HG02759 (cell line): ENCODE results near the gene GPC1.

ENCODE experiments used
- ATAC-seq: cut with Tn5 transposase; IDR thresholded peaks from one replicate; pipeline ENCODE4 v1.9.1; 2021; ENCODE audit warnings: mild to moderate bottlenecking, moderate library complexity; ENCODE audit not compliant: unreplicated experiment

Gene GPC1

GRCh38 chr2:240440251-240440650 lies 4.8 kb downstream of the GPC1 start:
- ATAC-seq, result no peak

DNA sequence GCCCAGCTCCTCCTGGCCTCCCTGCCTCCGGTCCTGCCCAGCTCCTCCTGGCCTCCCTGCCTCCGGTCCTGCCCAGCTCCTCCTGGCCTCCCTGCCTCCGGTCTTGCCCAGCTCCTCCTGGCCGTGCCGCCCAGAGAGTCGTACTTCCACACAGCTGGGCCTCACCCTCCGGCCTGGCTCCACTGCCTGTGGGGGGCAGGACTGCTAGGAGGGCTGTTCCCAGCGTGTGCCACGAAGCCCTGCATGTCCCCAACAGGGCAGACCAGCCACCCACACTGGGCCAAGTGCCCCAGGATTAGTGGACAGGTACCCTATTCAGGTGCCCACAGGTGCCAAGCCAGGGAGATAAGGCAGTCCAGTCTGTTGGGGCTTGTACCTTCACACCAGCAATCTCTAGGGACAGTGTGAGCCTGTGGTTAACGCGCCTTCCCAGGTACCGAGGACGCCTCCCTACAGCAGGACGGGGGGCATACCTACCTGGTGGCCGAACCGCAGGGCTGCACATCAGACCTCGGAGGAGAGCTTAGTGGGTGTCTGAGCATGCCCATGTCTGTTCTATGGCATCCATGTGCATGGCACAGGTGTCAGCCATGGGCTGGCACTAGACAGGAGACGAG lies 5.3 kb downstream of the GPC1 start:
- no peak for ATAC-seq

- ATAC-seq, result no peak
These were observed 6.0 kb downstream of the GPC1 start for GRCh38 chr2:240441326-240441992.

DNA sequence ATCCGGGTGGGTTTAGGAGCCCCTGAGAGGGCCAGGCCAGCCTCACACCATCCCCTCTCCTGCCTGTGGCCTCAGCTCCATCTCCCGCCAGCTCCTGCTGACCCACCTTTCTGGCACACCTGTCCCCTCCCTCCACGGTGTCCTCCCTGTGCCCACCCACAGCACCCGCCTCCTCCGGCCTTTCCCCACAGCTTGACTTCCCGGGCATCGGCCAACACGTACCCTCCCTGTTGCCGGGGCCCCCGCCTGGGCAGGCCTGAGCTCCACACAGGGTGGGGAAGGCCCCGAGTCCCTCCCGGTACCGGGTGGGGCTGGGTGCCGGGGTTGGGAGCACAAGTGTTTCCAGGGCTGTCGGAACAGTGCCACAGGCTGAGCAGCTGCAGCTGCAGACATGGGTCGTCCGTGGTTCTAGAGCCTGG lies 6.5 kb downstream of the GPC1 start:
- ATAC-seq, result no peak

DNA sequence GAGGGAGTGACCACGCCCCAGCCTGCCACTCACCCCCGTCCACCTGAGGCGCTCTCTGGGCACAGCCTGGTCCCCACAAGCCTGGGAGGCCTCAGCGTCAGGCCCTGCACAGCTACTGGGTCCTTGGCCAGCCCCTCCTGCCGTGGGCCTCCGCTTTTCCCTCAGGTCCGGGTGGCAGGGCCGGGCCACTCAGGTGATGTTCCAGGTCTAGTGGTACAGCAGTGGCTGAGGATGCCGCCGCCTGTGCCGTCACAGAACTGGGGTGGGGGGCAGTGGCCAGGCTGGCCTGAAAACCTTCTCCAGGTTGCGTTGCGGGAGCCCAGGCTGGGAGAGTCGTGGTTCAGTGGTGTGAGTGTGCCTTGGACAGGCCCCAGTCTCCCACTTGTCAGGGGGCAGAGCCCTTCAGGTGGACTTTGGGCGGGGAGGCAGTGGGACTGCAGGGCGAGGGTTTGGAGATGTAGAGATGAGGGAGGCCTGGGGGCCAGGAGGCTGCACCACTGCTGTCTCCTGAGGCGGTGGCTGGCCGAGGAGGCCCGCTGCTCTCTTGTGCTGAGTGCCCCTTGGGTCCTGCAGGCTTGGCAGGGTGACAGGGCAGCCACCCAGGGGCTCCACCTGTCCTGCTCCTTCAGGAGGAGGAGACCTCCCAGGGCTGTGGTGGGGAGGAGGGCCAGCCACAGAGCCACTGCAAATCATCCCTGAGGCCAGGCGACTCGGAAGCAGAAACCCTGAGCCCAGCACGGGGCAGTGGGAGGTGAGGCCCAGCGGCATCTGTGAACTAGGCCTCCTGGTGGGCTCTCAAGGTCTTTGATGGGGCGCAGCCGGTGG lies 7.6 kb downstream of the GPC1 start:
- no peak for ATAC-seq

- ATAC-seq, result no peak
These were observed 8.4 kb downstream of the GPC1 start for GRCh38 chr2:240443891-240444301.

DNA sequence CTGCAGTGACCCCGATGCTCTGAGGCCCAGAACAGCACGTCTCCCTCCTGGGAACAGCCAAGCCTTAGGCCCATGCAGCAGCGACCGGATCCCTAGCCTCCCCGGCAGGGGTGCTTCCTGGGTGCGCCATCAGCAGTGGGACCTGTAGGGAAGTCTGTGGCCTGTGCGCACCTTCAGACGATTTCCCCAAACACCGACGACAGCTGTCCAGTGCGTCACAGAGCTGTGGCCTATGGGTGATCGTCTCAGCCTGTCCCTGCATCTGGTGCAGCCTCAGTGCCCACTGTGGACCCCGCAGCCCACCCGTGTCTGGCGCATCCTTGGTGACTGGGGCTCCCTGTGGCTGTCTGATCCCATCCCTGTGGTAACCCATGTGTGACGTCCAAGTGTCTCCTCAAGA lies 9.0 kb downstream of the GPC1 start:
- no peak for ATAC-seq

GRCh38 chr2:240445961-240446663 lies 10.6 kb downstream of the GPC1 start:
- ATAC-seq, result no peak

DNA sequence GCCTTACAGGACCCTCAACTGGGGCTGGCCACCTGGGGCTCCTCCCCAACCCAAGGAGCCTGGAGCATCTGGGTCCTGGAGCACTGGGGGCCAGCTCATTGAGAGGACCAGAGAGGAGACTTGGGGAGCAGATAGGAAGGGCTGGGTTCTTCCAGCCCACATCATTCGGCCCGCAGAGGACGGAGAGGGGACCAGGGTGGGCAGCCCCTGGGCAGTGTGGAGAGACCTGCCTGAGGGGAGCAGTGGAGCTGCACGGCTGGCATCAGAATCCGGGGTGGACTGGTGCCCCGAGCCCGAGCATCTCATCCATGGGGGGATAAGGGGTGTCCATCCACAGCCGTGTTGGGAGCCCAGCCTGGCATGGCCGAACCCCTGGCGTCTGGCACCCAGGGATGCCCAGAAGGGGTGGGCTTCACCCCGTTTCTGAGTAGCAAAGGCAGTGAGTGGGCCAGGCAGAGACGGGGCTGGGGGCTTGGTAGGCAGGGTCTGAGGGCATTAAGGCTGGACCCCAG lies 11.3 kb downstream of the GPC1 start:
- no peak for ATAC-seq

DNA sequence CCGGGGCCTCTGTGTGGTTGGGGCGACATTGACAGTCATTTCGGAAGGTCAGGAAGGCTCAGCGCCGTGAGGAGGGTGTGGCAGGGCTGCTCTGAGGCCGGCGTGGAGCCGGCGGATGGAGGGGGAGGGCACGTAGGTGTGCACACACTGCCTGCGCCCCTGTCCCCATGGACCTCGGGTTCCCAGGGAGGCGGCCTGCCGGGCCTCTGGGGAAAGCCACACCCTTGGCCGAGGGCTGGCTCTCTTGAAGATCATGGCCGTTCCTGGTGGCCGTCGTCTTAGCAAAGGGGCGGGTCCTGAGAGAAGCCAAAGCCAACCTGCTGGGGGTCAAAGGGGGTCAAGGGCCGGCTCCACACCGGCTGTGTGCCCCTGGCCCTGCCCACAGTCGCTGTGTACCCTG lies 11.9 kb downstream of the GPC1 start:
- no peak for ATAC-seq

DNA sequence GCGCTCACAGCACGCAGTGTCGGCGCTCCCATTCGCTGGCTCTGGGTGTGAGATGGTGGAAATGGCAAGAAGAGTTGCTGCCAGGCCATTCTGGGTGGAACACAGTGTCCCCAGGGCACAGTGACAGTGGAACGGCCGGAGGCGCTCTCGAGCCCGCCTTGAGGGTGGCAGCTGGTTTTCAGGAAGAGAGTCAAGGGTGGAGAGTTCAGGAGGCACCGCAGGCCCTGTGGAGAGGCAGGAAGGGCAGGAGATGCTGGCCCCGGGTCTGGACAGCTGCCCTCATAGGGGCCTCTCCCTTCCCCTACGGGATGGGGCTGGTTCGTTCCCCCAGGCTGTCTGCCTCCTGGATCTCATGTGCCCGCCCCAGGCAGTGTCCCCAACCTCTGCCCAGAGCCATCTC lies 12.5 kb downstream of the GPC1 start:
- ATAC-seq, result no peak

GRCh38 chr2:240448387-240449274 lies 13.2 kb downstream of the GPC1 start:
- no peak for ATAC-seq

DNA sequence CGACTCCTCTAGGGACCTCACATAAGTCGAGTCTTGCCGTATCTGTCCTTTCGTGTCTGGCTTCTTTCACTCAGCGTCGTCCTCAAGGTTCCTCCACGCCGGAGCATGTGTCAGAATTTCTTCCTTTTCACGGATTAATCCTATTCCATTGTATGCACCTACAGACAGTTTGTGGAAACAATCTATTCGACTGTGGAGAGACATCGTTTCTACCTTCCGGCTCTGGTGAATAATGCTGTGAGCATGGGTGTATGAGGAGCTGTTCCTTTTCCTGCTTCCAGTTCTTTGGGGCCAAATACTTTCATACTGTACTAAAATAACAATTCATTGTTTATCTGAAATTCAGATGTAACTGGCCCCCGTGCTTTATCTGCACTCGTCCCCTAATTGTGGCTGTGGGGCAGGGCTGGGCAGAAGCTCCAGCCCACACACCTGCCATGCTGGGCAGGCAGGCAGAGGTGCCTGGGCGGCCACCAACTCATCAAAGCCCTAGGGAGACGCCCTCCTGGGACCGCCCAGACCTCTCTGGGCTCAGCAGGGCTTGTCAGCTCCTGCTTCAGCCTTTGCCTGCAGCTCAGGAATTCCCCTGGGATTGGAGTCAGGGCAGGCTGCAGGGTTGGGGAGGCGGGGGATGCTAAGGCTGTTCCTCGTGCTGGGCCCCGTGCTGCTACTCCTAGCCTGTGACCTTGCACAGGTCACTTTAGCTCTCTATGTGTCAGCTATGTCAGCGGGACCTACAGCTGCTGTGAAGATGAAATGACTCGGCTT lies 14.5 kb downstream of the GPC1 start:
- ATAC-seq, result no peak

- no peak for ATAC-seq
These were observed 15.2 kb downstream of the GPC1 start for GRCh38 chr2:240450532-240451107.

GRCh38 chr2:240451108-240451611 lies 15.7 kb downstream of the GPC1 start:
- no peak for ATAC-seq

GRCh38 chr2:240451791-240452461 lies 16.5 kb downstream of the GPC1 start:
- no peak for ATAC-seq

GRCh38 chr2:240452462-240453256 lies 17.2 kb downstream of the GPC1 start:
- ATAC-seq, result no peak
